ENCODE data around the gene NINL. TPM values are rescaled to one million over a fixed set of nuclear protein-coding genes. Genes with fewer than 3 reads are reported as not detected.

The NINL gene
- total and polyA plus RNA-seq, 12 donors, result 1.3 to 17.9 (median 3.8) TPM

- H3K4me1 ChIP-seq, result no peaks in the 10 kb centered on the region
- DNase-seq (no peak), ATAC-seq (no peak)
- no peaks in the 10 kb centered on the region for H3K9me3 ChIP-seq
- H3K27ac ChIP-seq, result no peak overlapping the region
- WGBS, 2 donors, result 95 to 96% methylated on average over 8 of the region's 8 CpGs
- TF ChIP-seq CTCF (IDR thresholded peaks at IDR 0.05), result no peak
- intact Hi-C loops (cut with DNase I), result no loop called here
- no peak overlapping the region for H3K4me3 ChIP-seq
- no peaks in the 10 kb centered on the region for H3K27me3 ChIP-seq
- peaks cover 0 to 20% (median 0%) of the 10 kb centered on the region in 9 donors for H3K36me3 ChIP-seq
Observed at GRCh38 chr20:25499855-25500434, 85.4 kb downstream of the NINL start.

- H3K36me3 ChIP-seq, result peaks cover 0 to 13% (median 0%) of the 10 kb centered on the region in 9 donors
- ATAC-seq (no peak), DNase-seq (no peak)
- no peaks in the 10 kb centered on the region for H3K4me1 ChIP-seq
- 93 to 97% methylated on average over 13 of the region's 13 CpGs for WGBS, 2 donors
- intact Hi-C loops (cut with DNase I), result no loop called here
- no peaks in the 10 kb centered on the region for H3K9me3 ChIP-seq
- H3K27ac ChIP-seq, result no peak overlapping the region
- no peaks in the 10 kb centered on the region for H3K27me3 ChIP-seq
- no peak overlapping the region for H3K4me3 ChIP-seq
- TF ChIP-seq CTCF (IDR thresholded peaks at IDR 0.05), result no peak
Observed at GRCh38 chr20:25499031-25499430, 86.3 kb downstream of the NINL start.

- Histone ChIP-seq H3K27ac (no peak overlapping the region), H3K4me1 (no peaks in the 10 kb centered on the region), H3K36me3 (peaks cover 0 to 6% (median 0%) of the 10 kb centered on the region in 9 donors), H3K9me3 (no peaks in the 10 kb centered on the region), H3K4me3 (no peak overlapping the region), H3K27me3 (no peaks in the 10 kb centered on the region)
- no peak for TF ChIP-seq CTCF (IDR thresholded peaks at IDR 0.05)
- ATAC-seq (no peak), DNase-seq (no peak)
- intact Hi-C loops (cut with DNase I), result no loop called here
- WGBS, 2 donors, result 95 to 97% methylated on average over 6 of the region's 6 CpGs
Observed at GRCh38 chr20:25498280-25498606, 87.1 kb downstream of the NINL start.

- no peaks in the 10 kb centered on the region for H3K4me1 ChIP-seq
- 91 to 93% methylated on average over 22 of the region's 22 CpGs for whole genome bisulfite sequencing, 2 donors
- peaks cover 0 to 2% (median 0%) of the 10 kb centered on the region in 9 donors for H3K36me3 ChIP-seq
- no peak for ATAC-seq
- H3K27me3 ChIP-seq, result no peaks in the 10 kb centered on the region
- no peak overlapping the region for H3K27ac ChIP-seq
- no peak for TF ChIP-seq CTCF (IDR thresholded peaks at IDR 0.05)
- no peak for DNase-seq
- H3K9me3 ChIP-seq, result no peaks in the 10 kb centered on the region
- intact Hi-C loops (cut with DNase I), result no loop called here
- H3K4me3 ChIP-seq, result no peak overlapping the region
Observed at GRCh38 chr20:25497586-25498279, 87.6 kb downstream of the NINL start.

Measured in heart right ventricle (tissue), 16 donors.